Karpas-422 (cell line): Measurements from ENCODE around the gene TRAP1. TPM values are rescaled to one million over a fixed set of nuclear protein-coding genes. Genes with fewer than 3 reads are reported as not detected.

Source experiments
- DNase-seq: peaks from one replicate; pipeline ENCODE4 v3.0.0-alpha.2; 2015
- H2AFZ ChIP-seq: fragments of 200-600 bp; sonication (generic); 2 replicates; pipeline ENCODE4 v1.6.1; 2014; ENCODE audit warnings: antibody characterized with exemption, low read length, mixed read lengths
- H3K27ac ChIP-seq: fragments of 200-600 bp; sonication (generic); 2 replicates; pipeline ENCODE4 v1.5.1; 2014; ENCODE audit warnings: mild to moderate bottlenecking, low read length, moderate library complexity
- H3K27me3 ChIP-seq: fragments of 200-600 bp; sonication (generic); 2 replicates; pipeline ENCODE4 v1.6.1; 2014; ENCODE audit warnings: low read length, mixed read lengths
- H3K36me3 ChIP-seq: fragments of 200-600 bp; sonication (generic); 2 replicates; pipeline ENCODE4 v1.6.1; 2014; ENCODE audit warnings: low read length, mixed read lengths; ENCODE audit not compliant: insufficient read depth
- H3K4me1 ChIP-seq: fragments of 200-600 bp; sonication (generic); 2 replicates; pipeline ENCODE4 v1.6.1; 2014; ENCODE audit warnings: mild to moderate bottlenecking, low read length, mixed read lengths
- H3K4me2 ChIP-seq: fragments of 200-600 bp; sonication (generic); 2 replicates; pipeline ENCODE4 v1.6.1; 2014; ENCODE audit warnings: low read length, low read depth, mild to moderate bottlenecking; ENCODE audit not compliant: poor library complexity, severe bottlenecking
- H3K4me3 ChIP-seq: fragments of 200-600 bp; sonication (generic); 2 replicates; pipeline ENCODE4 v1.5.1; 2014; ENCODE audit warnings: mild to moderate bottlenecking, antibody characterized with exemption, low read length, mixed read lengths
- H3K79me2 ChIP-seq: fragments of 200-600 bp; sonication (generic); 2 replicates; pipeline ENCODE4 v1.6.1; 2014; ENCODE audit warnings: mild to moderate bottlenecking, low read length, mixed read lengths
- H3K9ac ChIP-seq: fragments of 200-600 bp; sonication (generic); 2 replicates; pipeline ENCODE4 v1.6.0; 2014; ENCODE audit warnings: low read length
- H3K9me2 ChIP-seq: fragments of 200-600 bp; sonication (generic), shearing (Covaris generic); replicated peaks from 2 replicates; pipeline ENCODE4 v1.6.0; 2014; ENCODE audit warnings: mild to moderate bottlenecking, low read length, moderate library complexity; ENCODE audit not compliant: insufficient read depth
- H3K9me3 ChIP-seq: fragments of 300-700, 200-600 bp; sonication (generic); 2 replicates; pipeline ENCODE4 v1.6.1; 2014; ENCODE audit warnings: low read length, mixed read lengths
- H4K20me1 ChIP-seq: fragments of 200-600 bp; sonication (generic); 2 replicates; pipeline ENCODE4 v1.6.1; 2014; ENCODE audit warnings: mild to moderate bottlenecking, antibody characterized with exemption, low read length, low read depth; ENCODE audit not compliant: insufficient read depth
- total RNA-seq: library from RNA; depleted of rRNA; stranded (reverse); fragments of >200 nt; shearing (Covaris generic); gene quantifications from 2 replicates; pipeline ENCODE4 v1.2.3, GENCODE V29; 2014; ENCODE audit warnings: low replicate concordance

The TRAP1 gene
- total RNA-seq, 1 experiment from 2014 or later = 195 TPM

- H2AFZ ChIP-seq = no peak overlapping the region
- no peak overlapping the region for H3K27ac ChIP-seq
- H3K27me3 ChIP-seq = no peaks in the 10 kb centered on the region
- H3K4me3 ChIP-seq = no peak overlapping the region
- H3K36me3 ChIP-seq = peaks cover 18% of the 10 kb centered on the region
- H3K9ac ChIP-seq = no peak overlapping the region
- H3K79me2 ChIP-seq = no peaks in the 10 kb centered on the region
- DNase-seq = no peak
- H3K9me2 ChIP-seq = no peaks in the 10 kb centered on the region
- no peaks in the 10 kb centered on the region for H3K9me3 ChIP-seq
- no peaks in the 10 kb centered on the region for H3K4me1 ChIP-seq
- no peak overlapping the region for H3K4me2 ChIP-seq
- no peaks in the 10 kb centered on the region for H4K20me1 ChIP-seq
These were observed 44.7 kb downstream of the TRAP1 start for GRCh38 chr16:3672571-3673041.

- no peaks in the 10 kb centered on the region for H3K27me3 ChIP-seq
- no peak overlapping the region for H3K4me2 ChIP-seq
- DNase-seq = no peak
- H3K36me3 ChIP-seq = peaks cover 17% of the 10 kb centered on the region
- no peaks in the 10 kb centered on the region for H3K4me1 ChIP-seq
- H3K27ac ChIP-seq = no peak overlapping the region
- H3K4me3 ChIP-seq = no peak overlapping the region
- no peak overlapping the region for H2AFZ ChIP-seq
- H3K9me3 ChIP-seq = no peaks in the 10 kb centered on the region
- no peaks in the 10 kb centered on the region for H4K20me1 ChIP-seq
- H3K79me2 ChIP-seq = no peaks in the 10 kb centered on the region
- H3K9me2 ChIP-seq = no peaks in the 10 kb centered on the region
- no peak overlapping the region for H3K9ac ChIP-seq
These were observed 45.9 kb downstream of the TRAP1 start for GRCh38 chr16:3671424-3671823.

- Histone ChIP-seq H3K27ac (no peak overlapping the region), H4K20me1 (no peaks in the 10 kb centered on the region), H2AFZ (no peak overlapping the region), H3K9ac (no peak overlapping the region), H3K4me3 (no peak overlapping the region), H3K9me2 (no peaks in the 10 kb centered on the region), H3K4me1 (no peaks in the 10 kb centered on the region), H3K9me3 (no peaks in the 10 kb centered on the region), H3K79me2 (no peaks in the 10 kb centered on the region), H3K4me2 (no peak overlapping the region), H3K27me3 (no peaks in the 10 kb centered on the region), H3K36me3 (peaks cover 21% of the 10 kb centered on the region)
- DNase-seq = no peak
These were observed 46.6 kb downstream of the TRAP1 start for GRCh38 chr16:3670711-3671110.

GRCh38 chr16:3669082-3669481, 48.2 kb downstream of the TRAP1 start:
- H3K9me2 ChIP-seq = no peaks in the 10 kb centered on the region
- H3K79me2 ChIP-seq = no peaks in the 10 kb centered on the region
- no peak for DNase-seq
- no peaks in the 10 kb centered on the region for H3K27me3 ChIP-seq
- no peaks in the 10 kb centered on the region for H3K4me1 ChIP-seq
- H3K4me3 ChIP-seq = no peak overlapping the region
- H4K20me1 ChIP-seq = no peaks in the 10 kb centered on the region
- peaks cover 17% of the 10 kb centered on the region for H3K36me3 ChIP-seq
- no peak overlapping the region for H2AFZ ChIP-seq
- H3K9ac ChIP-seq = no peak overlapping the region
- H3K27ac ChIP-seq = no peak overlapping the region
- H3K9me3 ChIP-seq = no peaks in the 10 kb centered on the region
- no peak overlapping the region for H3K4me2 ChIP-seq

GRCh38 chr16:3668626-3669025, 48.7 kb downstream of the TRAP1 start:
- Histone ChIP-seq H2AFZ (no peak overlapping the region), H3K4me1 (no peaks in the 10 kb centered on the region), H3K36me3 (peaks cover 17% of the 10 kb centered on the region), H4K20me1 (no peaks in the 10 kb centered on the region), H3K79me2 (no peaks in the 10 kb centered on the region), H3K9me2 (no peaks in the 10 kb centered on the region), H3K27ac (no peak overlapping the region), H3K9me3 (no peaks in the 10 kb centered on the region), H3K4me3 (no peak overlapping the region), H3K27me3 (no peaks in the 10 kb centered on the region), H3K9ac (no peak overlapping the region), H3K4me2 (no peak overlapping the region)
- DNase-seq = no peak

- H3K9ac ChIP-seq = no peak overlapping the region
- H3K9me2 ChIP-seq = no peaks in the 10 kb centered on the region
- no peak overlapping the region for H2AFZ ChIP-seq
- no peaks in the 10 kb centered on the region for H3K9me3 ChIP-seq
- H3K4me2 ChIP-seq = no peak overlapping the region
- no peak for DNase-seq
- no peaks in the 10 kb centered on the region for H4K20me1 ChIP-seq
- H3K36me3 ChIP-seq = peaks cover 31% of the 10 kb centered on the region
- no peak overlapping the region for H3K4me3 ChIP-seq
- no peak overlapping the region for H3K27ac ChIP-seq
- no peaks in the 10 kb centered on the region for H3K4me1 ChIP-seq
- H3K79me2 ChIP-seq = no peaks in the 10 kb centered on the region
- no peaks in the 10 kb centered on the region for H3K27me3 ChIP-seq
These were observed 51.8 kb downstream of the TRAP1 start for GRCh38 chr16:3665508-3665907.

- Histone ChIP-seq H3K9me2 (no peaks in the 10 kb centered on the region), H3K9ac (no peak overlapping the region), H3K4me2 (no peak overlapping the region), H2AFZ (no peak overlapping the region), H3K27me3 (no peaks in the 10 kb centered on the region), H3K79me2 (no peaks in the 10 kb centered on the region), H3K27ac (no peak overlapping the region), H3K4me3 (no peak overlapping the region), H3K4me1 (no peaks in the 10 kb centered on the region), H4K20me1 (no peaks in the 10 kb centered on the region), H3K36me3 (peaks cover 34% of the 10 kb centered on the region), H3K9me3 (no peaks in the 10 kb centered on the region)
- DNase-seq = no peak
These were observed 53.0 kb downstream of the TRAP1 start for GRCh38 chr16:3664187-3664896.

GRCh38 chr16:3662601-3663000, 54.7 kb downstream of the TRAP1 start:
- H3K9me2 ChIP-seq = no peaks in the 10 kb centered on the region
- H4K20me1 ChIP-seq = 0 out of 2 replicates have a peak, but pooled peaks cover 2% of the 10 kb centered on the region
- H3K9me3 ChIP-seq = no peaks in the 10 kb centered on the region
- no peaks in the 10 kb centered on the region for H3K79me2 ChIP-seq
- H3K27me3 ChIP-seq = no peaks in the 10 kb centered on the region
- DNase-seq = no peak
- H3K4me3 ChIP-seq = no peak overlapping the region
- H3K4me2 ChIP-seq = no peak overlapping the region
- H3K27ac ChIP-seq = no peak overlapping the region
- H3K9ac ChIP-seq = no peak overlapping the region
- no peak overlapping the region for H2AFZ ChIP-seq
- no peaks in the 10 kb centered on the region for H3K4me1 ChIP-seq
- peaks cover 37% of the 10 kb centered on the region for H3K36me3 ChIP-seq
